ENCODE measurements around the gene FETUB. TPM values are rescaled to one million over a fixed set of nuclear protein-coding genes. Genes with fewer than 3 reads are reported as not detected.

FETUB gene
- total and polyA plus RNA-seq, 2 donors (not counting 3 experiments of a cell fraction or from before 2014, with no cell fraction given): not detected

DNA sequence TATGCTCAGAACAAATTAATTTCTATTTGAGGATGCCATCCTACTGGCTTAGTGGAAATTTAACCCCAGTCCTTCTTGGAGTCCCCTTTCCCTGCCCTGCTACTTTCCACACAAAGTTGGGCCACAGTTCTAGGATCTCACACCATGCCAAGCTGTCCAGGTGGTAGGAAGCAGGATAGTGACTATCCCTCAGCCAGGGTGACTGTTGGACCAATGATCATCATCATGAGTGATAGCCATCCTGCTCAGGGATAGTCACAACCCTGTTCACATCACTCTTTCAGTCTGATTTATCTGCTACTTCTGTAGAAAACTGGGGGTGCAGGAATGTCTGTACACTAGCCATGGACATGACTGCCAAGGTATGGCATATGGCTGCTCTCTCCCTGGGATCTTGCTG, 38.4 kb downstream of the FETUB start:
- dilution Hi-C loops (cut with MboI; ENCODE audit: extremely low pct_ligation_motif_present, low sequenced_read_pairs) (no loop called here), intact Hi-C loops (cut with micrococcal nuclease) (no loop called here)
- ChIA-PET CTCF (no interaction called here), POLR2A (no interaction called here)
- Histone ChIP-seq H3K9me1 (replicated peaks; ENCODE audit: control insufficient read depth, extremely low read depth, insufficient read depth, low read length) (no peaks in the 10 kb centered on the region), H3K36me3 (ENCODE audit: control insufficient read depth in 2 of 2, extremely low read depth in 1 of 2, insufficient read depth in 2 of 2, low read length in 2 of 2) (no peaks in the 10 kb centered on the region), H3K4me1 (ENCODE audit: control insufficient read depth, extremely low read depth, insufficient read depth, low read length) (no peaks in the 10 kb centered on the region), H4K20me1 (replicated peaks; ENCODE audit: control insufficient read depth, extremely low read depth, insufficient read depth, low read length) (no peaks in the 10 kb centered on the region), H3K79me2 (ENCODE audit: control insufficient read depth, insufficient read depth, low read length) (no peaks in the 10 kb centered on the region), H3K4me3 (replicated peaks in 1 of 3; ENCODE audit: insufficient read depth in 1 of 3, low read depth in 1 of 3, low read length in 3 of 3) (no peak overlapping the region), H3K27ac (ENCODE audit: insufficient read depth, low read depth, low read length) (no peak overlapping the region), H3K9me3 (replicated peaks; ENCODE audit: control insufficient read depth, insufficient read depth, low read length) (no peaks in the 10 kb centered on the region), H3K27me3 (ENCODE audit: control insufficient read depth in 2 of 2, insufficient read depth in 2 of 2, low read length in 2 of 2) (peaks cover 3 to 5% of the 10 kb centered on the region in 2 experiments), H3K4me2 (ENCODE audit: insufficient read depth, low read length) (no peak overlapping the region), H3K9ac (replicated peaks; ENCODE audit: extremely low read depth, insufficient read depth, low read length) (no peak overlapping the region), H2AFZ (ENCODE audit: low read depth, low read length) (no peak overlapping the region)
- TF ChIP-seq, protein P1, sequence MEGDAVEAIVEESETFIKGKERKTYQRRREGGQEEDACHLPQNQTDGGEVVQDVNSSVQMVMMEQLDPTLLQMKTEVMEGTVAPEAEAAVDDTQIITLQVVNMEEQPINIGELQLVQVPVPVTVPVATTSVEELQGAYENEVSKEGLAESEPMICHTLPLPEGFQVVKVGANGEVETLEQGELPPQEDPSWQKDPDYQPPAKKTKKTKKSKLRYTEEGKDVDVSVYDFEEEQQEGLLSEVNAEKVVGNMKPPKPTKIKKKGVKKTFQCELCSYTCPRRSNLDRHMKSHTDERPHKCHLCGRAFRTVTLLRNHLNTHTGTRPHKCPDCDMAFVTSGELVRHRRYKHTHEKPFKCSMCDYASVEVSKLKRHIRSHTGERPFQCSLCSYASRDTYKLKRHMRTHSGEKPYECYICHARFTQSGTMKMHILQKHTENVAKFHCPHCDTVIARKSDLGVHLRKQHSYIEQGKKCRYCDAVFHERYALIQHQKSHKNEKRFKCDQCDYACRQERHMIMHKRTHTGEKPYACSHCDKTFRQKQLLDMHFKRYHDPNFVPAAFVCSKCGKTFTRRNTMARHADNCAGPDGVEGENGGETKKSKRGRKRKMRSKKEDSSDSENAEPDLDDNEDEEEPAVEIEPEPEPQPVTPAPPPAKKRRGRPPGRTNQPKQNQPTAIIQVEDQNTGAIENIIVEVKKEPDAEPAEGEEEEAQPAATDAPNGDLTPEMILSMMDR (IDR thresholded peaks at IDR 0.05; ENCODE audit: extremely low read depth in 1 of 2, insufficient read depth in 1 of 2, low read depth in 1 of 2, low read length in 2 of 2): no peak
- TF ChIP-seq, protein P2, sequence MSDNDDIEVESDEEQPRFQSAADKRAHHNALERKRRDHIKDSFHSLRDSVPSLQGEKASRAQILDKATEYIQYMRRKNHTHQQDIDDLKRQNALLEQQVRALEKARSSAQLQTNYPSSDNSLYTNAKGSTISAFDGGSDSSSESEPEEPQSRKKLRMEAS (IDR thresholded peaks at IDR 0.05; ENCODE audit: insufficient read depth, insufficient read length): no peak
- TF ChIP-seq FOS (IDR thresholded peaks at IDR 0.05; ENCODE audit: borderline replicate concordance, insufficient read depth, low read length) (no peak), GATA2 (IDR thresholded peaks at IDR 0.05; ENCODE audit: insufficient read depth, insufficient read length, low read depth, low read length) (no peak), MYC (IDR thresholded peaks at IDR 0.05; ENCODE audit: low read depth, low read length) (no peak), JUN (IDR thresholded peaks at IDR 0.05; ENCODE audit: borderline replicate concordance, insufficient read depth, insufficient read length, low read depth) (no peak), POLR2A (IDR thresholded peaks at IDR 0.05; ENCODE audit: low read depth, low read length) (no peak), EZH2 (IDR thresholded peaks at IDR 0.05; ENCODE audit: borderline replicate concordance, low read depth, low read length, severe bottlenecking) (no peak), POLR2AphosphoS5 (IDR thresholded peaks at IDR 0.05; ENCODE audit: insufficient read depth, low read depth, low read length) (no peak)
- FAIRE-seq (no peak), DNase-seq (ENCODE audit: low read depth, low spot score) (no peak)
- BruUV-seq (replicated peaks): no TSS peak

Measured in endothelial cell of umbilical vein (primary cell).